Frontal cortex (tissue), 4 donors: ENCODE data around the gene MCTP1. TPM values are rescaled to one million over a fixed set of nuclear protein-coding genes. Genes with fewer than 3 reads are reported as not detected.

Source experiments
- DNase-seq, 2 donors: peaks; one replicate each; pipeline ENCODE4 v3.0.0; 2012; ENCODE audit warnings: low spot score in 2 of 2
- FAIRE-seq: peaks from 2 replicates; lab custom pipeline; 2012; peaks lifted over from hg19 to GRCh38; lab: Jason Lieb, UNC
- total RNA-seq: library from RNA; depleted of rRNA; stranded (reverse); fragments of >200 nt; gene quantifications from one replicate; pipeline ENCODE4 v1.2.3, GENCODE V29; 2014
- donor health status: control.
- donor health status: control.
- donor health status: control.

Gene MCTP1
- total RNA-seq = 48.5 TPM

- DNase-seq (peak; percentile 16 to 43), FAIRE-seq (no peak)
Measured at GRCh38 chr5:95284572-95285408, at the start of gene MCTP1. MCTP1 (minus strand) TSS chr5:95285094.

GRCh38 chr5:95332158-95332557 lies 47.3 kb upstream of the MCTP1 start:
- no peak for FAIRE-seq
- DNase-seq = no peak

- DNase-seq (no peak), FAIRE-seq (no peak)
Measured at GRCh38 chr5:95331358-95331757, 46.5 kb upstream of the MCTP1 start.

GRCh38 chr5:95327211-95327610 lies 42.3 kb upstream of the MCTP1 start:
- FAIRE-seq = no peak

GRCh38 chr5:95317687-95318086 lies 32.8 kb upstream of the MCTP1 start:
- DNase-seq (no peak), FAIRE-seq (no peak)

More at GRCh38 chr5:95327211-95327610, 42.3 kb upstream of the MCTP1 start:
- no peak for DNase-seq

- FAIRE-seq = no peak
Measured at GRCh38 chr5:95317085-95317484, 32.2 kb upstream of the MCTP1 start.

GRCh38 chr5:95304711-95305110 lies 19.8 kb upstream of the MCTP1 start:
- FAIRE-seq (no peak), DNase-seq (no peak)

More at GRCh38 chr5:95317085-95317484, 32.2 kb upstream of the MCTP1 start:
- no peak for DNase-seq

GRCh38 chr5:95298651-95299050 lies 13.8 kb upstream of the MCTP1 start:
- DNase-seq = no peak
- FAIRE-seq = no peak

- FAIRE-seq (no peak), DNase-seq (no peak)
Measured at GRCh38 chr5:95296291-95296690, 11.4 kb upstream of the MCTP1 start.

- no peak for FAIRE-seq
- DNase-seq = no peak
Measured at GRCh38 chr5:95285409-95285755, 488 bp upstream of the MCTP1 start.

GRCh38 chr5:95283761-95284571 lies 928 bp downstream of the MCTP1 start:
- DNase-seq = peak; percentile 37 to 44
- no peak for FAIRE-seq

GRCh38 chr5:95283022-95283615 lies 1.8 kb downstream of the MCTP1 start:
- DNase-seq (peak in 1 of 2 donors; percentile 12), FAIRE-seq (no peak)

GRCh38 chr5:95281226-95281625 lies 3.7 kb downstream of the MCTP1 start:
- FAIRE-seq (no peak), DNase-seq (no peak)

- no peak for FAIRE-seq
- no peak for DNase-seq
Measured at GRCh38 chr5:95280401-95281095, 4.3 kb downstream of the MCTP1 start.

GRCh38 chr5:95274011-95274410 lies 10.9 kb downstream of the MCTP1 start:
- no peak for FAIRE-seq

GRCh38 chr5:95272316-95272929 lies 12.5 kb downstream of the MCTP1 start:
- no peak for FAIRE-seq
- DNase-seq = no peak

More at GRCh38 chr5:95274011-95274410, 10.9 kb downstream of the MCTP1 start:
- no peak for DNase-seq

- FAIRE-seq = no peak
- DNase-seq = no peak
Measured at GRCh38 chr5:95262933-95263660, 21.8 kb downstream of the MCTP1 start.

GRCh38 chr5:95261437-95262175 lies 23.3 kb downstream of the MCTP1 start:
- FAIRE-seq = no peak
- DNase-seq = no peak
